Activated naive CD8-positive, alpha-beta T cell (primary cell): ENCODE data around the gene TMEM247.

Experiments
- H3K27ac Mint-ChIP-seq: one replicate; pipeline ENCODE4 v1.8.0; 2021; ENCODE audit warnings: mixed read lengths
- H3K27me3 Mint-ChIP-seq: one replicate; pipeline ENCODE4 v1.8.0; 2021; ENCODE audit warnings: mixed read lengths
- H3K36me3 Mint-ChIP-seq: one replicate; pipeline ENCODE4 v1.8.0; 2021; ENCODE audit warnings: mixed read lengths
- H3K4me1 Mint-ChIP-seq: one replicate; pipeline ENCODE4 v1.8.0; 2021; ENCODE audit warnings: low read depth, mixed read lengths
- H3K4me3 Mint-ChIP-seq: one replicate; pipeline ENCODE4 v1.8.0; 2021; ENCODE audit warnings: mild to moderate bottlenecking, mixed read lengths
- H3K9me3 Mint-ChIP-seq: one replicate; pipeline ENCODE4 v1.8.0; 2021; ENCODE audit warnings: low read depth, mixed read lengths

TMEM247 gene

GRCh38 chr2:46490521-46491141 is 11.3 kb downstream of the TMEM247 start:
- Mint-ChIP-seq H3K9me3 (no peaks in the 10 kb centered on the region), H3K4me1 (peaks cover 5% of the 10 kb centered on the region)

GRCh38 chr2:46492301-46492700 is 12.9 kb downstream of the TMEM247 start:
- no peak overlapping the region for H3K4me3 Mint-ChIP-seq
- H3K4me1 Mint-ChIP-seq: peaks cover 5% of the 10 kb centered on the region
- H3K27me3 Mint-ChIP-seq: no peaks in the 10 kb centered on the region
- H3K36me3 Mint-ChIP-seq: no peaks in the 10 kb centered on the region
- no peak overlapping the region for H3K27ac Mint-ChIP-seq
- H3K9me3 Mint-ChIP-seq: no peaks in the 10 kb centered on the region

More at GRCh38 chr2:46490521-46491141, 11.3 kb downstream of the TMEM247 start:
- Mint-ChIP-seq H3K27ac (no peak overlapping the region), H3K36me3 (no peaks in the 10 kb centered on the region), H3K4me3 (no peak overlapping the region), H3K27me3 (no peaks in the 10 kb centered on the region)

DNA sequence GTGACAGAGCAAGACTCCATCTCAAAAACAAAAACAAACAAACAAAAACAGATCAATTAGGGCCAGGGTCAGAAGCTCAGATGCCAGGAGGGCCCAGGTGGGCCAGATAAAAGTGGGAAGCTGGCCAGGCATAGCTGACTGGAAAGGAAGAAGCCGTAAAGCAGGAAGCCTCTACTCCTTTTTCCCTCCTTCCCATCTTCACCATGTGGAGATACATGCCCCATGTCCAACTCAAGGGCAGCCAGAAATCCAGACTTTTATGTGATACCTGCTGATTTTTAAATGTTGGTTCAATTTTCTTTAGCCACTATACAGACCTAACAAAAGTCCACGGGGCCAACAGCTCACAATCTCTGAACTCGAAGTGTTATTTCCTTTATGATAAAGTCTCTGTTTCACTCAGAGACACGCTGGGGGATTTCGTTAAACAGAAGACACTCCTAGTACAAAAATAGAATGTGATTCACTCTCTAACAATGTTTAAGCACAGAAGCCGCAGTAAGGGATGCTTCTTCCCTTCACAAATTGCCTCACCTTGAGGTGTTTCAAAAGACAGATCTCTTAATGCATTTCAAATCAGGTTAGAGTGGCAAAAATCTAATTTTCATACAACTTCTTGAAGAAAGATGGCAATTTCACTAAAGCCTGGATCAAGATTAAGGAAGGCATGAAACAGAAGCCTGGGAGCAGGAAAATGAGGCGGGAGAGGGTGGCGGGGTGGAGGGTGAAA is 14.0 kb downstream of the TMEM247 start:
- H3K9me3 Mint-ChIP-seq: no peaks in the 10 kb centered on the region
- H3K27me3 Mint-ChIP-seq: no peaks in the 10 kb centered on the region
- no peak overlapping the region for H3K4me3 Mint-ChIP-seq
- no peak overlapping the region for H3K27ac Mint-ChIP-seq
- H3K4me1 Mint-ChIP-seq: peaks cover 5% of the 10 kb centered on the region
- H3K36me3 Mint-ChIP-seq: no peaks in the 10 kb centered on the region

- no peaks in the 10 kb centered on the region for H3K36me3 Mint-ChIP-seq
- peaks cover 7% of the 10 kb centered on the region for H3K4me1 Mint-ChIP-seq
- no peaks in the 10 kb centered on the region for H3K9me3 Mint-ChIP-seq
- H3K27ac Mint-ChIP-seq: no peak overlapping the region
- no peaks in the 10 kb centered on the region for H3K27me3 Mint-ChIP-seq
- H3K4me3 Mint-ChIP-seq: no peak overlapping the region
Observed at GRCh38 chr2:46493971-46494250, 14.5 kb downstream of the TMEM247 start.

DNA sequence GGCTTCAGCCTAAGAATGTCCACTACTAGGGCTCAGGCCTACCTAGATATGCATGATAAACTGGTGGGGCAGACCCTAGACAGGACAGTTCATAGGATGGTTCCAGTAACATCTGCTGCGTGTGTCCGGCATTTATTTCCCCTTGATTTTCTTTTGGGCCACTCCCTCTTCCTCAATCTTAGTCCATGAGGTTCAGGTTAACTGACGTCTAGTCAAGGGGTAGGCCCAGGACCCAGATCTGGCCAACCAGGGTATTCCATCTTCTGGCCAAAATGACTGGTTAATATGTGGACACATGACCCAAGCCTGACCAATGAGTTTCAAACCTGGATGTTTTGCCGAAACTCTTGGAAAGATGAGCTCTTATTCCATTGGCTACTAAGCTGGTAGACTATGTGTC is 15.2 kb downstream of the TMEM247 start:
- Mint-ChIP-seq H3K9me3 (no peaks in the 10 kb centered on the region), H3K27ac (no peak overlapping the region), H3K4me3 (no peak overlapping the region), H3K4me1 (peaks cover 8% of the 10 kb centered on the region), H3K36me3 (no peaks in the 10 kb centered on the region), H3K27me3 (no peaks in the 10 kb centered on the region)

DNA sequence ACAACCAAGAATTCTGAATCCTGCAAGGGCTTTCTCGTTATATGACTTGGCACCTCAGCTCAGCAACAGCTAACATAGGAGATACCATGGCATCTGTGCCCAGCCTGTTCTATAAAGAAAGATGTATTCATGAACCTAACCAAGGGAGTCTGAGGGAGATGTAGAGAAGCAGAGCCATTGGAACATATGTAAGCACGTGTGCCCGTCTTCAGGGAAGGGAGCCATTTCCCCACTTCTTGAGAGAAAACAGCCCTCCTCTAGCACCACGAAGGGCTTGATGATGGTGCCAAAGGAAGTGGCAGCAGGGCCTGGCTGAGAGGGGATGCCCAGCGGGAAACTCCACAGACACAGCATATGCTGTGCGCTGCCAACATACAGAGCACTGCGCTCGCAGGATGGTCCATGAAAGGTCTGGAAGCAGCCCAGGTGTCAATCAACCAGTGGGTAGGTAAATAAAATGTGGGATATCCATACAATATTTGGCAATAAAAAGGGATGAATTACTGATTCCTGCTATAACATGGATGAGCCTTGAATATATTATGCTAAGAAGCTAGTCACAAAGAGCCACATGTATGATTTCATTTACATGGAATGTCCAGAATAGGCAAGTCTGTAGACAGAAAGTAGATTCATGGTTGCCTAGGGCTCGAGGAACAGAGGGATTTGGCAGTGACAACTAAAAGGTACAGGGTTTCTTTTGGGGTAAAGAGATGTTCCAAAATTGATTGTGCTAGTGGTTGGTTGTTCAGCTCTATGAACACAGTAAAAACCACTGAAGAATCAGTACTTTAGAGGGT is 16.1 kb downstream of the TMEM247 start:
- Mint-ChIP-seq H3K27ac (no peak overlapping the region), H3K9me3 (no peaks in the 10 kb centered on the region), H3K27me3 (no peaks in the 10 kb centered on the region), H3K4me1 (peaks cover 12% of the 10 kb centered on the region), H3K4me3 (no peak overlapping the region), H3K36me3 (no peaks in the 10 kb centered on the region)

DNA sequence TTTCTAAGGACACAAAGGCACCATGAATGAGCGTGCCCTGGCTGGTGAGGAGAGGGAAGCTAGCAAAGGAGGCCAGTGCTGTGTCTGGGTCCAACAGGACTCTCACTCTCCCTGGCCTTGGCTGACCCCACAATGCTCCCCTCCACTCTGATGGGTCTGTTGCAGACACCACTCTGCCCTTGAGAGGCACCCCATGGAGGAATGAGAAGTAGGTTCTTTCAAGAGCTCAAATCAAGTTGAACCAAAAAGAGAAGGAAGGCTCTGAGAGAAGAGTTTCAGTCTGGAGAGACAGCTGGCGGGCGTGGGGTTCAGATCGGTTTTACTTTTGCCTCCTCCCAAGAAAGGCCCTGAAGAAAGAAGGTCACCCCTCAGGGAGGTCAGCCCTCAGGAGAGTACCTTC is 18.4 kb downstream of the TMEM247 start:
- Mint-ChIP-seq H3K4me3 (peak overlapping the region; percentile 30), H3K36me3 (no peaks in the 10 kb centered on the region), H3K27ac (no peak overlapping the region), H3K4me1 (peaks cover 12% of the 10 kb centered on the region), H3K27me3 (no peaks in the 10 kb centered on the region), H3K9me3 (no peaks in the 10 kb centered on the region)

DNA sequence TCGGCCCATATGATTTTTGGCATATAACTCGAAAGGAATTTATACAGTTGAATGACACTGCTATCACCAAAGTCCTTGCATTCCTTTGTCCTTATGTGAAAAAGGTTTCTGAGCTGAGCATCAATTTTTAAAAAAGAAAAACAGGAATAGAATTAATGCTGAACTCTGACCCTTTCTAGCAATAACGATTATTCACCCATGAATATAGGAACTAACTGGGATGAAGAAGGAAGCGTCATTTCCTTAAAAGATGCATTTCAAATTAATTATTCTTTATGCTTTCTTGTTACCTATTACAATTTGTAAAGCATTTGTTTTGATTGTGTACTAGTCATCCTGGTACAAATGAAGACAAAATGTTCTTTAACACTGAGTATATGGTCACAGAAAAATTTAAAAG is 19.3 kb downstream of the TMEM247 start:
- Mint-ChIP-seq H3K4me1 (peaks cover 12% of the 10 kb centered on the region), H3K27me3 (no peaks in the 10 kb centered on the region), H3K27ac (no peak overlapping the region)

GRCh38 chr2:46499392-46499785 is 20.0 kb downstream of the TMEM247 start:
- Mint-ChIP-seq H3K4me1 (peaks cover 12% of the 10 kb centered on the region), H3K27me3 (no peaks in the 10 kb centered on the region), H3K9me3 (no peaks in the 10 kb centered on the region), H3K4me3 (peak overlapping the region; percentile 93), H3K27ac (no peak overlapping the region), H3K36me3 (no peaks in the 10 kb centered on the region)

More for the DNA sequence above, 19.3 kb downstream of the TMEM247 start:
- H3K36me3 Mint-ChIP-seq: no peaks in the 10 kb centered on the region
- H3K9me3 Mint-ChIP-seq: no peaks in the 10 kb centered on the region
- H3K4me3 Mint-ChIP-seq: peak overlapping the region; percentile 93

DNA sequence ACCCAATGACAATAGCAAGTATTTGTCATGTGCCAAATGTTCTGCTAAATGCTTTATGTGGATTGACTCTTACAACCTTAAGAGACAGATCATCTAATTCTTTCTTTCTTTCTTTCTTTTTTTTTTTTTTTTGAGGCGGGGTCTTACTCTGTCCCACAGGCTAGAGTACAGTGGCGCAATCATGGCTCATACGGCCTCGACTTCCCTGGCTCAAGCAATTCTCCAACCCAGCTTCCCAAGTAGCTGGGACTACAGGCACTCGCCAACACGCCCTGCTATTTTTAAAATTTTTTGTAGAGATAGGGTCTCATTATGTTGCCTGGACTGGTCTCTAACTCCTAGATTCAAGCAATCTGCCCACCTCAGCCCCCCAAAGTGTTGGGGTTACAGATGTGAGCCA is 21.4 kb downstream of the TMEM247 start:
- H3K4me3 Mint-ChIP-seq: peak overlapping the region; percentile 93
- H3K4me1 Mint-ChIP-seq: peaks cover 12% of the 10 kb centered on the region
- H3K27me3 Mint-ChIP-seq: no peaks in the 10 kb centered on the region
- H3K9me3 Mint-ChIP-seq: no peaks in the 10 kb centered on the region
- no peaks in the 10 kb centered on the region for H3K36me3 Mint-ChIP-seq
- no peak overlapping the region for H3K27ac Mint-ChIP-seq

- Mint-ChIP-seq H3K4me1 (peaks cover 12% of the 10 kb centered on the region), H3K36me3 (no peaks in the 10 kb centered on the region), H3K4me3 (no peak overlapping the region), H3K9me3 (no peaks in the 10 kb centered on the region), H3K27ac (no peak overlapping the region), H3K27me3 (no peaks in the 10 kb centered on the region)
Observed at GRCh38 chr2:46502291-46502885, 23.0 kb downstream of the TMEM247 start.

- Mint-ChIP-seq H3K4me3 (no peak overlapping the region), H3K27me3 (no peaks in the 10 kb centered on the region), H3K27ac (no peak overlapping the region), H3K9me3 (no peaks in the 10 kb centered on the region), H3K4me1 (peaks cover 12% of the 10 kb centered on the region), H3K36me3 (peaks cover under 1% of the 10 kb centered on the region)
Observed at GRCh38 chr2:46503686-46504085, 24.3 kb downstream of the TMEM247 start.

GRCh38 chr2:46504221-46504620 is 24.9 kb downstream of the TMEM247 start:
- Mint-ChIP-seq H3K4me1 (peaks cover 10% of the 10 kb centered on the region), H3K9me3 (no peaks in the 10 kb centered on the region), H3K27me3 (peaks cover 1% of the 10 kb centered on the region), H3K36me3 (peaks cover 3% of the 10 kb centered on the region), H3K4me3 (no peak overlapping the region), H3K27ac (no peak overlapping the region)

DNA sequence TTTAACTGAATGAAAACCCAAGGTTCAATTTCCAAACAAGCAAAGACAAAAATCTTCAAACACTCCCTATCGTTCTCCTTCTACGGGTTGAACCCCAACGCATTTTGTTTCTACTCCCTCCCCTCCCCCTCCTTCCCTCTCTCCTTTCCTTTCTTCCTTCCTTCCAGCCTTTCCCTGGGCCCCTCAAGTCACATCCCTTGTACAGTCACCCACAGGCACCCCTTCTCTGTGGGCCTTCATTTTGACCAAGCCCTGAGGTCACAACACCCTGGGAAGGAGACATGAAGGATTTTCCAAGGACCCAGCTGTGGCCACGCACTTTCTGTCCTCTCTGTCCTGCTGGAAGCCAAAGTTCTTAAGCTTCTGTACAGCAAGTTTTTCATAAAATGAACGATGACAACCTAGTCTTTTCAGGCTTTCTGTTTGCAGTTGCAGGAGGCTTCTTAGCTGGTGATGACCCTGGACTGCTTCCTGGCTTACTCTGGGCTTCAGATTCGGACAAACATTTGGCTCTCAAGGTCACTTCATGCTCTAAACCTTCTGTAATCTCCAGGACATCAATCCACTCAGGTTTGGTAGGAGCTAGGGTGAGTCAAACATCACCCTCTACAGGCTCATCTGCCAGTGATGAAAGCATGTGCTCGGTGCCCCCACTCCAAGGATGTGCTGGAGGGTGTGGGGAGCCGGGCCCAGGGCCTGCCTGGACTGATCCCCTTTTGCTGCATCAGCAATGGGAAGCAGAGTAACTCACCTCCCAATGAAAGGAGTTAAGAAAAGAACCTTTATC is 25.5 kb downstream of the TMEM247 start:
- Mint-ChIP-seq H3K36me3 (peaks cover 3% of the 10 kb centered on the region), H3K4me3 (no peak overlapping the region), H3K9me3 (no peaks in the 10 kb centered on the region), H3K4me1 (peaks cover 8% of the 10 kb centered on the region), H3K27me3 (peaks cover 1% of the 10 kb centered on the region), H3K27ac (no peak overlapping the region)

- peaks cover 3% of the 10 kb centered on the region for H3K4me1 Mint-ChIP-seq
- peaks cover 3% of the 10 kb centered on the region for H3K36me3 Mint-ChIP-seq
- peaks cover 1% of the 10 kb centered on the region for H3K27me3 Mint-ChIP-seq
- no peak overlapping the region for H3K27ac Mint-ChIP-seq
- H3K4me3 Mint-ChIP-seq: no peak overlapping the region
- no peaks in the 10 kb centered on the region for H3K9me3 Mint-ChIP-seq
Observed at GRCh38 chr2:46505472-46505783, 26.1 kb downstream of the TMEM247 start.
